HCT116 (cell line): ENCODE measurements around the gene MCC.

Experiments used
- CEBPB ChIP-seq: IDR thresholded peaks from 2 replicates; pipeline ENCODE4 v1.6.1; 2012; ENCODE audit warnings: low read depth
- CTCF ChIP-seq, 3 experiments: fragments of 200-600 bp in 1 of 3; sonication (generic) in 1 of 3; IDR thresholded peaks in 2 of 3; conservative IDR thresholded peaks in 1 of 3; 2 replicates each; pipeline ENCODE4 v1.5.1; 2012 to 2017; ENCODE audit warnings: low read depth in 2 of 3, low read length in 2 of 3, antibody characterized with exemption in 1 of 3, borderline replicate concordance in 1 of 3, control low read depth in 1 of 3, mild to moderate bottlenecking in 1 of 3, mixed read lengths in 1 of 3, mixed run types in 1 of 3, moderate library complexity in 1 of 3; ENCODE audit not compliant: insufficient read depth in 1 of 3
- ELF1 ChIP-seq: IDR thresholded peaks from 2 replicates; pipeline ENCODE4 v1.6.1; 2012; ENCODE audit warnings: low read depth, borderline replicate concordance
- POLR2A ChIP-seq: IDR thresholded peaks from 2 replicates; pipeline ENCODE4 v1.7.0; 2011; ENCODE audit warnings: borderline replicate concordance; ENCODE audit not compliant: insufficient read depth, insufficient read length; ENCODE audit errors: extremely low read depth
- RAD21 ChIP-seq: IDR thresholded peaks from 2 replicates; pipeline ENCODE4 v1.6.1; 2012; ENCODE audit warnings: low read depth, mild to moderate bottlenecking
- TCF7L2 ChIP-seq: IDR thresholded peaks from 2 replicates; pipeline ENCODE4 v1.7.0; 2011; ENCODE audit warnings: borderline replicate concordance, inconsistent platforms; ENCODE audit not compliant: insufficient read depth, insufficient read length; ENCODE audit errors: extremely low read depth
- YY1 ChIP-seq: IDR thresholded peaks from 2 replicates; pipeline ENCODE4 v1.6.1; 2011; ENCODE audit warnings: low read length, low read depth, moderate library complexity, mild to moderate bottlenecking; ENCODE audit not compliant: insufficient replicate concordance; ENCODE audit errors: extremely low read depth

- TF ChIP-seq CTCF (IDR thresholded peaks at IDR 0.05 in 2 of 3, conservative IDR thresholded peaks at IDR 0.05 in 1 of 3; ENCODE audit: borderline replicate concordance in 1 of 3, insufficient read depth in 1 of 3, low read depth in 2 of 3, low read length in 2 of 3): no peak
- no peak for TF ChIP-seq YY1
- no peak for TF ChIP-seq CEBPB
- TF ChIP-seq RAD21: no peak
- no peak for TF ChIP-seq POLR2A
- no peak for TF ChIP-seq ELF1
- no peak for TF ChIP-seq TCF7L2
Observed at GRCh38 chr5:113259034-113259433, 229.2 kb downstream of the MCC start.
